GM19438 (cell line): Measurements from ENCODE around the gene FARS2.
A peak's percentile ranks its signal among the peaks of the same experiment; 100 is the strongest.

Source experiments
- ATAC-seq: cut with Tn5 transposase; IDR thresholded peaks from one replicate; pipeline ENCODE4 v1.9.1; 2021; ENCODE audit warnings: low read depth; ENCODE audit not compliant: unreplicated experiment

Gene FARS2

DNA sequence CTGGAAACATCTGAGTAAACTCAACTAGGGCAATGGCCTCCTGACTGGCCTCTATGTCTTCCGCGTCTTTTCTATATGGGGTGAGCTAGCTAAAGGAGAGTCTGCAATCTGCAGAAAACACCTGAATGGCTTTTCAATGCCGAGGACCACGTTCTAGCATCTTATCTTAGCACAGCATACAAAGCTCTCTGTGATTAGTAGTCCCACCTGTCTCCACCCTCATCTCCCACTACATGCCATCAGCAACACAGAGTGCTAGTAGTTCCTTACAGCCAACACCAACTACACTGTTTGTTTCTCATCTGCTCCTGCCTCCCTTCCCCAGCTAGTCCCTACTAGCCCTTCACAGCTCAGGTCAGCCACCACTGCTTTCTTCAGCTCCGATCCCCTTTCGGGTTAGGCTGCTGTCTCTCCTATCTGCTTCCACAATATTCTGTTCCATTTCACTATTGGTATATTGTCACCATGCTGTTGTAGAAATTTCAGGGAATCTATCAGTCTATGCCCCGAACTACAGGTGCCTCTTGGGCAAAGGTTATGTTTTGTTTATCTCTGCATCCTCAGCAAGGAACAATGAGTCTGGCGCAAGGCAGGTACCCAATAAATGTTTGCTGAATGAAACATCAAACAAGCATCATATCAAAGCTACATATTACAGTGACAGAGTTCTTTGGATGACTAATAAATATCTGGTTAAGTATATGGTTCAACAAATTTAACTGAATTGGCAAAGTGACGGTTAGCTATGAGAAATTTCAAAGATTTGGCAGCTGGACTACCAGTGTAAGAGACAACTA lies 12.8 kb upstream of the FARS2 start:
- ATAC-seq = no peak

DNA sequence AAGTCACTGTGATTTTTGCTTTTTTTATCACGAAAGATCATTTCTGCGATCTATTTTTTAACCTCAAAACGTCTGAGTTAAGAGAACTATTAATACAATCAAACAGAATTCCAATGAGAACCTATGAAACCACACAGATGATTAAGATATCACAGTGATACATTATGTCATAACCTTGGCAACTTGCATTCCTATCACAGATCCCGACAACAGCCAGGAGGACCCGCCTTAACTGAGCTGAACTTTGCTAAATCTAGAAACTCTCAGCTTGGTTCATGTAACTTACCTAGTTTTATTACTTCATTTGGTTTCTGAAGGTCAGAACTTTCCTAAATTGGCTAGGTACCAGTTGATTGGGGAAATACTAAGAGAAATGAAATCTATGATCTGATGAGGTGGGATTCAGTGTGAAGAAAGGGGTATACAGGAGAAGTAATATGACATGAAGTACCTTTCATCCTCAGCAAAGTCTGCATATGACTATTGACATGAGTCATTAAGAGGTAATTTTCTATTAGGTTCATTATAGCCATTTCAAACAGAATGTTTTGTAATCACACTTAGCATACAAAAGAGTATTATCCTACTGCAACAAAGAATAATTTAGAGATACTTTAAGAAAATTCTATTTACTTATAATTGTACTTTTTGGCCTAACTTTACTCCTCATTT lies 11.7 kb upstream of the FARS2 start:
- no peak for ATAC-seq

DNA sequence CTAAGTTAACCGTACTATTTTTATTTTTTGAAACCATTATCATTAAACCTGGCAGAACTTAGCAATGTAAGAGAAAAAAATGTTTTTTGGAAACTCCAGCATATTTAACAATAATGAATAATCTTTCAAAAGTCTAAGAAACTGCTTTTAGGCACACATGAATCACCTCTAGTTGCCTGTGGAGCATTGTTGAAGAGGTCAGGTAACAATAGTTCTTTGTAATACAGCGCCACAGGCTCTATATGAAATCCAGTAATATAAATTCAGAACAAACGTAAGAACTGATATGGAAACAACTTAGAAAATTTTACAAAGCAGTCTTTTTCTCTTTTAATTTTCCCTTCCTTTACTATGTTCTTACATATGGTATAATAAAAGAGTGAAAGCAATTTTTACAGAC lies 10.9 kb upstream of the FARS2 start:
- no peak for ATAC-seq

DNA sequence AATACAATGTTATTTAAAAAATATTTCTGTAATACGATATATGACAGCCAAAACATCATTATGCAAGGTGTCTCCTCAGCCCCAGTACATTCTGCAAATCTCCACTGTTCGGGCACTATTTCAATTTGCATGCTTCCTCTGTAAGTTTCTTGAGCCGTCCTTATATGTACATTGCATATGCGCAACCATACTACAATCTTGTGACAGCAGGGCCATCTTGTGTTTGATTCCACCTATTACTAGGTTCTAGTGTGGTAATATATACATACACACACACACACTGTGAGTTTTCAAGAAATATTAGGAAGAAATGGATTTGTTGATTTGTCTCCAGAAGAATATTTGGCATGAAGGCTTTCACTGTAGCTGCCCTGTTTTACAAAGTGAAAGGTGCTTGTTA lies 10.4 kb upstream of the FARS2 start:
- no peak for ATAC-seq

GRCh38 chr6:5256952-5257351 lies 4.4 kb upstream of the FARS2 start:
- no peak for ATAC-seq

DNA sequence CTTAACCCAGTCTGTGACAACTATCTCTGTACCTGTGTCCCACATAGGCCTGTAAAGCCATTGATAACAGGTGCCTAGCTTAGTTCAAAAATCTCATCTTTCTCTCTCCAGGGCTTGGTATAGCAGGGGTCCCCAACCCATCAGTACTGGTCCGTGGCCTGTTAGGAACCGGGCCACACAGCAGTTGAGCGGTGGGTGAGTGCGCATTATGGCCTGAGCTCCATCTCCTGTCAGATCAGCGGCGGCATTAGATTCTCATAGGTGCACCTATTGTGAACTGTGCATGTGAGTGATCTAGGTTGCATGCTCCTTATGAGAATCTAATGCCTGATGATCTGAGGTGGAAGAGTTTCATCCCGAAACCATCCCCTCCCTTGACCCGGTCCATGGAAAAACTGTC lies 3.9 kb upstream of the FARS2 start:
- no peak for ATAC-seq

GRCh38 chr6:5259428-5259827 lies 1.9 kb upstream of the FARS2 start:
- ATAC-seq = no peak

DNA sequence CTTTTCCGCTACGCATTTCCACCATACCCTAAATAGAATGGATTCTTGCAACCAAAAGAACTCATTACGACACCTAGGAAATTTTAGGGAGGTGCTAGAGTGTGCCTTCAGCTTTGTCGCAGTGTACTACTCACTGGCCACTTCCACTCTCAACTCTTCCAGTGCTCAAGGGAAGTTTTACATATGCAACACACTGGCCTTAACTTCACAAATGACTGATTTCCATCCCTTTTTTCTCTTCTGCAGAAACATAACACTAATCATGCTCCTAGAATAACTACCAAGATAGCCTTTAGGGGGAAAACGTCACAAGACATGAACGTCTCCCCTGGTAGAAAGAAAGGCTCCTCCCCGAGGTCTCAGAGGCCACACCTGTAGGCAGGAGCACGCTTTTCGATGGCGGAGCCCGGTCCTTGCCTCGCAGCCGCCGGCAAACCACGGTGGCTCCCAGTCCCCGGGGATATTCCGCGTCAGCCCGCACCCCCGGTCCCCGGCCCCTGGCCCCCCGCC lies 1.1 kb upstream of the FARS2 start:
- ATAC-seq = peak; percentile 67

DNA sequence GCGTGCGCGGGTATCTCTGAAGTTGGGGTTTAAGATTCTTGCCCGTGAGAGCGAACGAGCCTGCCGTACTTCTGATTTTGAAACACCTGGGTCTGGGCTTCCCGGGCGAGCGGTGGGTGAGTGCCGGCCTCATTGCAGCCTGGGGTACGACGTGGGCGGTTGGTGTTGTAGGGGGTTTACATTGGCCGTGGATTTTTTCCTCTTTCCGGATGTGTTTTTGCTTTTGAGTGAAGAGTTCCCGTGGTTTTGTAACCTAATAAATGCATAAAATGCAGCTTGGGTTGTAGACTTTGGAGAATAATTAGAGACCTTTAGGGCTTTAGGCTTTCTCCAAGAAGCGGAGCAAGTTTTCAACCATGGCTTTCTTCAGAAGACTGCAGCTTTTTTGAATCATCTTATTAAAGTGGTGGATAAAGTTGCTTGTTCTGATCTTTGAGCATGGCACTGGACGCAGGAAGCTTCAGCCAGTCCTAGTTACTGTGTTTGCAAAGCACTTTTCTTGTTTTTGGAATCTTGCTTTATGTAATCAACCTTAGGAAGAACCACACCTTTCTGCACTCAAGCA lies 314 bp downstream of the FARS2 start:
- no peak for ATAC-seq

DNA sequence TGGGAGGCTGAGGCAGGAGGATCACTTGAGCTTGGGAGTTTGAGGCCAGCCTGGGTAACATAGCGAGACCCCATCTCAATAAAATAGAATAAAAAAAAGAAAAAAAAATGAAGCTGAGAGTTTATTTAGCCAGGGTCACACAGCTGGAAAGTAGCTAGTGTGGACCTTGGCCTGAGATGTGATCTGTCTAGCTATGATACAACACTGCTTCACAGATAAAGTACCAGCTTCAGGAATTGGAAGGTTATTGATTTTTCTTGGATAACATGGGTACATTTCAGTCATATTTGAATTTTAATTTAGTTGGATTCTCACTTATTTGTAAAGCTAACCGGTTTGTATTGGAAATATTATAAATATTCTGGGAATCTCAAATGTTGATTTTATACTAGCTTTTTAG lies 5.1 kb downstream of the FARS2 start:
- ATAC-seq = no peak

- no peak for ATAC-seq
Measured at GRCh38 chr6:5270093-5270680, 8.9 kb downstream of the FARS2 start.

DNA sequence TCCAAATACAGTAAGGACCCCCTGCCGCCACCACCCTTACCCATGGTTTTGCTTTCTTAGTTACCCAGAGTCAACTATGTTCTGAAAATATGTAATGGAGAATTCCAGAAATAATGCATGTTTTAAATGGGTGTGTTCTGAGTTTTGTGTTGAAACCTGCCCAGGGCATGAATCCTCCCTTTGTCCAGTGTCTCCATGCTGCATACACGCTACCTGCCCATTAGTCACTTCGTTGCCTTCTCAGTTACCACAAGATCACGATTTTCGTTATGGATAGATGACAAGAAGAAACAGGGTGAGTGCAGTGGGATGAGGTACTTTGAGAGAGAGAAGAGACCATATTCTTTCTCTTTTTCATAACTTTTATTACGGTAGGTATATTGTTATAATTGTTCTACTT lies 10.6 kb downstream of the FARS2 start:
- ATAC-seq = no peak

GRCh38 chr6:5274231-5274630 lies 12.9 kb downstream of the FARS2 start:
- no peak for ATAC-seq

- ATAC-seq = no peak
Measured at GRCh38 chr6:5275497-5275896, 14.2 kb downstream of the FARS2 start.

DNA sequence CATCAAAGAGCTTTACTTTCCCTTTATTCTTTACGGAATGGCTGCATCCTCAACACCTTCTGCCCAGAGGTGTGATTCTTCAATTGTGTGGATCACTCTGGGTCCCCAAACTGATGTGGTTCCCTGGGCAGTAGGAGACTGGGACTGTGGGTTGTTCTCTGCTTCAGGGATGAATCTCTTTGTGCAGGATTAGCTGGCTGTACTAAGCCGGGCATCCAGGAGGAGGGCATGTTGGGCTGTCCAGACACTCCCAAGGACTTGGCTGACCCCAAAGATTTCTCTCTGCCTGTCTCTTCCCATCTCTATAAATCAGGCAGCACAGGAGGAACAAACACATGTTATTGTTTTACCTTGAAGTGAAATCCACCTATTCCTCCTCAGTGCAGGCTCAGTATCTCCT lies 15.3 kb downstream of the FARS2 start:
- ATAC-seq = no peak

GRCh38 chr6:5277589-5277988 lies 16.3 kb downstream of the FARS2 start:
- no peak for ATAC-seq

DNA sequence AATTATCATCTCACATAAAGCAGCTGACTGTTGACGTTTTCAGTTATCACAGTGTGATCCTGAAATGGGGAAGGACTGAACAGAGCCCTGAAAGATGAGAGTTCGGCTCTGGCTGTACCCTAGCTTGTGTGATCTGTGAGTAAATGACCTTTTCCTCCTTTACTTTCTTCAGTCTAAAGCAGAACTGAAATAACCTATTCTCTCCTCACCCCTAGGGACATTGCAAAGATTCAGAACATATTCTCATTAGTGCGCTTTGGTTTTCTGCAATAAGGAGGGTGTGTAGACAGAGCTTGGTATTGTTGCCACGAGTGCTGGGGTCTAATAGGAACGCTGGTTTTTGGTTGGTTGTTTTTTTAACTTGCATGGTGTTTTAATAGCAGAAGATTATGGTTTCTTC lies 16.7 kb downstream of the FARS2 start:
- no peak for ATAC-seq

DNA sequence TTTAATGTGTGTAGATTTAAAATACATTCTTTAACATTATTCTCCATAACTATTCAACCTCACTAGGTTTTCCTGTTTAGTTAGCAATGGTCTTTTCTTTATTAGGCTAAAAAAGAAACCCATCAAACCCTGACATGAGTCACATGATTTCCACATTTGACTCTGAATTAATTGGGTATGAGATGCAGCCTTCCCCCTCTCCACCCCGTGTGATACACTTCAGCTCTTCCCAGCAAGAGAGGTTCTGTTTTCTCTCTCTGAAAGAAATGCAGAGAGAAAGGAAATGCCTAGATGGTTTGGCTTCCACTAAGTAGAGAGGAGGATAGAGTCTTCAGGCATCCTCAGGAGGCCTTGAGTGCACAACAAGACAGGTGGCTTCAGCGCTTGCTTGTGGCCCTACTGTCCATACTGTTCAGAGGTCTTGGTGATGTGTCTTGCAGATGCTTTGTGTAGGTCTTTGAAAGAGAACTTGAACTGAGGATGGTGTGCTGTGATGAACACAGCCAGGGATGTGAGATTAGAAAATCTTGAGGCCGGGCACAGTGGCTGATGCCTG lies 17.3 kb downstream of the FARS2 start:
- no peak for ATAC-seq

DNA sequence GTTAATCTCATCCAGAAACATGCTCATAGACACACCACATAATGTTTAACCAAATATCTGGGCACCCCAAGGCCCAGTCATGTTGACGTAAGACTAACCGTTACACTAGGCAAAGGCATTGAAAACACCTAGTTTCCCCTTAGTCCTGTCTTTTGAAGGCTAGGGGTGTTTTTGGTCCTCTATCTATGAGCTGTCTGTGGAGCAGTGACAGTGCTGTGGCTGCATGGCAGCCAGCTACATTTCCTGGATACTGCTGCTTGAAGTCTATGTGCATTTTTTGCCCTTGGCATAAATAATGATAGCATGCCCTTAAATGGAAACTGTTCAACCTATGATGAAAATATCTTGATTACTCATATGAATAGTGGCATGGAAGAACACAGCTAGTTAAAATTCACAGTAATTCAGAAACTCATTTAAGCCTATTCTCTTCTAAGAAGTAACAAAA lies 18.6 kb downstream of the FARS2 start:
- ATAC-seq = no peak

DNA sequence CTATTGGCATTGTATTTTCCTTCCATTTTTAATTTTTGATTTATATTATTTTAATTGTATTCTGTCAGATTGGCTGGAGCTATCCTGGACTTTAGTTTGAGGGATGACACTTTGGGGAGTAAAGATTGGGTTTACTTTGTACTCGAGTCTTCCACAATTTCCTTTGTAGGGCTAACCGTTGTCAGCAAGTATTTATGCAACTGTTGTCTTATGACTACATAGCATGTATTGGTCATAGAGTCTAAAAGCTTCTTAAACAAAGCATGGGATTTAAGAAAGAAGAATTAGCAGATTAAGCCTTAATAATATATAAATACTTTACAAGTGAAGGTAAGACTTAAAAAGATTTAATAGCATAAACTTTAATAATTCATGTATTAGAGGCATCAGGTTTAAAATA lies 19.6 kb downstream of the FARS2 start:
- no peak for ATAC-seq

DNA sequence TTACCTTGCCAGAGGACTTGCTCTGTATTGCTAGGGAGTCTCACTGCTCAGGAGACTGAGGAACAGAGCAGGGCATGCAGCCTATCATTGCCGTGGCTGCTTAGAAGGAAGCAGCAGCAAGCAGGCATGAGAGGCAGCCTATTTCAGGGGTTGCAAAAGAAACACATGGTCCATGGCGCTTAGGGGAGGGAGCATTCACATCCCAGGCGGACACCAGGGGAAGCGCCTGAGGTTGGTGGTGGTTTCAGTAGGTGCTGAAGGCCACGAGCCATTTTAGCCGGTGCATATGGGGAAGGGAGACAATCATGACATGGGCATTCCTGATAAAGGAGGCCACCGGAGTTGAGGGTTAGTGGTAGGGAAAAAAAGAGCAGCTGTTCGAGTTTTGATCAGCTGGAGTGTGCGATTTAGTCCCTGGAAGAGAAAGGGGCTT lies 20.9 kb downstream of the FARS2 start:
- no peak for ATAC-seq
